Fibroblast of skin of right quadriceps (primary cell): ENCODE measurements around the gene SERTAD1.

Experiments
- DNase-seq: peaks from one replicate; pipeline ENCODE4 v3.0.0-alpha.2; 2013

SERTAD1 gene

DNA sequence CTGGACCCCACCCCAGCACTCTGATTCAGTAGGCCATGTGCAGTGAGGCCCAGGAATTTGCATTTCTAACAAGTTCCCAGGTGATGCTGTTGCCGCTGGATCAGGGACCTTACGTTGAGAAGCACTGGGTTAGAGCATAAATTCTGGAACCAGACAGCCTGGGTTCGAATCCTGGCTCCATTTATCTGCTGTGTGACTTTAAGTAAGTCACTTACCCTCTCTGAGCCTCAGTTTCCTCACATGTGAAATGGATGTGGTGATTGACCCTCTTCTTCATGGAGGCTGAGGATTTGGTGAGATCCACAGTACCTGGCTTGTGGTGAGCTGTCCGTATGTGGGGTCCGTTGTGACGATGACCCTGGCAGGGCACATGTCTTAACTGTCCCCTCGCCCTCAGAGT, 51.7 kb downstream of the SERTAD1 start:
- DNase-seq: no peak

DNA sequence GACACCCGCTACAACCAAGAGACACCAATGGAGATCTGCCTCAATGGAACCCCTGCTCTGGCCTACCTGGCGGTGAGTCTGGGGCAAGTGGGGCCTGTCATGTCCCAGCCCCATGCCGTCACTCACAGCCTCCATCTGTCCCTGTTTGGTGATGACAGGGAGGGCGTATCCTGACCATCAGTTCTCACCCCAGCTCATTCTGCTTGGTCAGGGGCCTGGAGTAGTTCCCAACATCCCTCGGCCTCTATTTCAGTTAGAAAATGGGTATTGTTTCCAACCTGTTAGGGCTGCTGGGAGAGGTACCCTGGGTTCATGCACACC, 54.0 kb downstream of the SERTAD1 start:
- no peak for DNase-seq
